ENCODE data around the gene ABCA1.

GRCh38 chr9:104944356-104944755 lies 16.4 kb upstream of the ABCA1 start:
- no peak for TF ChIP-seq CTCF (conservative IDR thresholded peaks at IDR 0.05; ENCODE audit: low read length)
- no peak for TF ChIP-seq EZH2phosphoT487 (IDR thresholded peaks at IDR 0.05; ENCODE audit: borderline replicate concordance, low read depth, low read length)
